Liver (tissue), 9 donors: ENCODE data around the gene SMAD5. TPM values are rescaled to one million over a fixed set of nuclear protein-coding genes. Genes with fewer than 3 reads are reported as not detected.

ENCODE experiments used
- DNase-seq: peaks from one replicate; pipeline ENCODE4 v3.0.0-alpha.2; 2017; ENCODE audit warnings: low spot score
- H3K27ac ChIP-seq, 2 donors: one replicate each; pipeline ENCODE4 v1.7.0; 2013; ENCODE audit warnings: inconsistent platforms in 2 of 2, low read length in 2 of 2, control low read depth in 1 of 2, low read depth in 1 of 2, mild to moderate bottlenecking in 1 of 2
- H3K27me3 ChIP-seq, 4 donors: one replicate each; pipeline versions ENCODE4 v1.6.1 to v1.7.0; 2013; ENCODE audit warnings: low read length in 3 of 4, inconsistent platforms in 1 of 4, mild to moderate bottlenecking in 1 of 4, moderate library complexity in 1 of 4; ENCODE audit not compliant: control insufficient read depth in 4 of 4, insufficient read depth in 4 of 4
- H3K36me3 ChIP-seq, 4 donors: one replicate each; pipeline versions ENCODE4 v1.6.1 to v1.7.0; 2013; ENCODE audit warnings: low read length in 3 of 4, mild to moderate bottlenecking in 3 of 4, low read depth in 1 of 4, moderate library complexity in 1 of 4; ENCODE audit not compliant: control insufficient read depth in 4 of 4, insufficient read depth in 3 of 4
- H3K4me1 ChIP-seq, 4 donors: one replicate each; pipeline versions ENCODE4 v1.6.1 to v1.7.0; 2013; ENCODE audit warnings: low read length in 3 of 4, mild to moderate bottlenecking in 3 of 4, moderate library complexity in 1 of 4; ENCODE audit not compliant: control insufficient read depth in 4 of 4, insufficient read depth in 4 of 4
- H3K4me3 ChIP-seq, 3 donors: one replicate each; pipeline versions ENCODE4 v1.6.1 to v1.7.0; 2013; ENCODE audit warnings: low read length in 3 of 3, control low read depth in 1 of 3, low read depth in 1 of 3, mild to moderate bottlenecking in 1 of 3
- H3K9ac ChIP-seq, 2 donors: one replicate each; pipeline ENCODE4 v1.7.0; 2013; ENCODE audit warnings: low read length in 2 of 2, mild to moderate bottlenecking in 2 of 2, moderate library complexity in 2 of 2, control low read depth in 1 of 2, low read depth in 1 of 2
- H3K9me3 ChIP-seq, 4 donors: one replicate each; pipeline versions ENCODE4 v1.6.1 to v1.7.0; 2013; ENCODE audit warnings: low read length in 3 of 4; ENCODE audit not compliant: control insufficient read depth in 4 of 4
- ATF3 ChIP-seq: IDR thresholded peaks from 2 replicates; pipeline ENCODE4 v1.6.1; 2016; ENCODE audit warnings: antibody characterized with exemption
- FOXA1 ChIP-seq: IDR thresholded peaks from 2 replicates; pipeline ENCODE4 v1.6.1; 2016; ENCODE audit warnings: antibody characterized with exemption
- GABPA ChIP-seq, 2 donors: IDR thresholded peaks in 1 of 2; conservative IDR thresholded peaks in 1 of 2; 2 replicates each; pipeline ENCODE4 v1.6.1; 2016; ENCODE audit warnings: antibody characterized with exemption in 2 of 2, mild to moderate bottlenecking in 1 of 2, moderate library complexity in 1 of 2
- HNF4G ChIP-seq: IDR thresholded peaks from 2 replicates; pipeline ENCODE4 v1.6.1; 2016; ENCODE audit warnings: antibody characterized with exemption
- NR2F2 ChIP-seq: IDR thresholded peaks from 2 replicates; pipeline ENCODE4 v1.6.1; 2016; ENCODE audit warnings: antibody characterized with exemption
- RAD21 ChIP-seq, 2 donors: IDR thresholded peaks; 2 replicates each; pipeline ENCODE4 v1.6.1; 2016; ENCODE audit warnings: antibody characterized with exemption in 2 of 2, mild to moderate bottlenecking in 2 of 2
- RXRA ChIP-seq, 2 donors: IDR thresholded peaks; 2 replicates each; pipeline ENCODE4 v1.6.1; 2017 to 2018; ENCODE audit warnings: antibody characterized with exemption in 2 of 2, mild to moderate bottlenecking in 1 of 2
- SP1 ChIP-seq: IDR thresholded peaks from 2 replicates; pipeline ENCODE4 v1.6.1; 2018; ENCODE audit warnings: antibody characterized with exemption, mild to moderate bottlenecking
- WGBS: extraction: QIAGEN DNeasy Blood & Tissue Kit; methylation state at CpG from one replicate; pipeline ENCODE4 v1.1.7; 2013; 5-methylcytosine and 5-hydroxymethylcytosine counted together
- polyA plus RNA-seq, 2 donors: library from polyadenylated mRNA; stranded (reverse) in 1 of 2; unstranded in 1 of 2; fragments of 200-250 nt in 1 of 2; fragments of >200 nt in 1 of 2; fragmentation: Nextera tagmentation in 1 of 2; extraction: Ambion mirVana in 1 of 2; gene quantifications; one replicate each; pipeline versions ENCODE4 v1.2.1 to v1.2.3, GENCODE V29; 2013 to 2015
- total RNA-seq, 2 donors: library from RNA; depleted of rRNA; stranded (reverse); fragments of >200 nt; gene quantifications; one replicate each; pipeline ENCODE4 v1.2.3, GENCODE V29; 2014
- TF ChIP-seq, protein P1 (sequence below): IDR thresholded peaks from 2 replicates; pipeline ENCODE4 v1.6.1; 2016; ENCODE audit warnings: antibody characterized with exemption
- TF ChIP-seq, protein P2 (sequence below): fragments of 150-350 bp; IDR thresholded peaks from 2 replicates; pipeline ENCODE4 v1.5.1; 2017; ENCODE audit warnings: improper control_type of control experiment, low read depth, low read length; ENCODE audit not compliant: missing input control
- TF ChIP-seq, protein P3 (sequence below): IDR thresholded peaks from 2 replicates; pipeline ENCODE4 v1.6.1; 2016; ENCODE audit warnings: antibody characterized with exemption
- TF ChIP-seq, protein P4 (sequence below): IDR thresholded peaks from 2 replicates; pipeline ENCODE4 v1.6.1; 2016; ENCODE audit warnings: antibody characterized with exemption, mild to moderate bottlenecking
- donor health status: healthy.
- donor health status: healthy.
- donor health status: healthy.
- donor health status: healthy.
- donor health status: healthy.

The SMAD5 gene
- total and polyA plus RNA-seq, 4 donors = 5.9 to 42.0 (median 16.3) TPM

DNA sequence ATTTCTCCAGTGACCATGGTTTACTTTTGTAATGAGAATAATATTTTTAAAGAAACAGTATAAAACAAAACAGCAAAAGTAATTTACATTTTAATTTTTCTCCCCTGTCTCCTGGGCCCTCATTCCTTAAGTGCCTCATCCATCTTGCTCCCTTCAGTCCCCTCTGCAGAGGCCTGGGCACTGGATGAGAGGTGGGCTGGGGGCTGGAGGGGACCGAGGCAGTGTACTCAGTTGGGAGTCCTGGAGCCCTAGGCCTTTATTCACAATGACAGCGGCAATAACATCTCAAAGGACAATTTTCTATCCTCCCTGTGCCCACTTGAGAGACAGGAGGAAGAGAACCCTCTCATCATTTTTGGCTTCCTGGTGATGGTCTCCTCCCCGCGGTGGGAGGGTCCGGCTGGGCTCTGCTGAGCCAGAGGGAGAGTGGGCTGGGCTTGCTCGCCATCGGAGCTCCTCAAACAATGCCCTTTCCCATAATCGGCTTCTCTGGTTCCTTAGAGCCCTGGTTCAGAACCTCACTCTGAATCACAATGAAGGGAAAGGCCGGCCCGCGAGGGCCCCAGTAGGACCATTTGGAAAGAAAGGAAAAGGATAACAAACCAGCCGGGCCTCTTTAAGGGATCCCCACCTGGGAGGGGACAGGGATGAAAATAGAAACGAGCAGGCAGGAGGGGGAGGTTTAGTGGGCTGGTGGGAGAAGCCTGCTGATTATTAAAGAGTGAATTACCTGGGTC, 70.0 kb downstream of the SMAD5 start:
- H3K9me3 ChIP-seq = no peaks in the 10 kb centered on the region
- no peaks in the 10 kb centered on the region for H3K4me1 ChIP-seq
- TF ChIP-seq, protein P1, sequence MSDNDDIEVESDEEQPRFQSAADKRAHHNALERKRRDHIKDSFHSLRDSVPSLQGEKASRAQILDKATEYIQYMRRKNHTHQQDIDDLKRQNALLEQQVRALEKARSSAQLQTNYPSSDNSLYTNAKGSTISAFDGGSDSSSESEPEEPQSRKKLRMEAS = no peak
- TF ChIP-seq FOXA1 = no peak
- TF ChIP-seq, protein P2, sequence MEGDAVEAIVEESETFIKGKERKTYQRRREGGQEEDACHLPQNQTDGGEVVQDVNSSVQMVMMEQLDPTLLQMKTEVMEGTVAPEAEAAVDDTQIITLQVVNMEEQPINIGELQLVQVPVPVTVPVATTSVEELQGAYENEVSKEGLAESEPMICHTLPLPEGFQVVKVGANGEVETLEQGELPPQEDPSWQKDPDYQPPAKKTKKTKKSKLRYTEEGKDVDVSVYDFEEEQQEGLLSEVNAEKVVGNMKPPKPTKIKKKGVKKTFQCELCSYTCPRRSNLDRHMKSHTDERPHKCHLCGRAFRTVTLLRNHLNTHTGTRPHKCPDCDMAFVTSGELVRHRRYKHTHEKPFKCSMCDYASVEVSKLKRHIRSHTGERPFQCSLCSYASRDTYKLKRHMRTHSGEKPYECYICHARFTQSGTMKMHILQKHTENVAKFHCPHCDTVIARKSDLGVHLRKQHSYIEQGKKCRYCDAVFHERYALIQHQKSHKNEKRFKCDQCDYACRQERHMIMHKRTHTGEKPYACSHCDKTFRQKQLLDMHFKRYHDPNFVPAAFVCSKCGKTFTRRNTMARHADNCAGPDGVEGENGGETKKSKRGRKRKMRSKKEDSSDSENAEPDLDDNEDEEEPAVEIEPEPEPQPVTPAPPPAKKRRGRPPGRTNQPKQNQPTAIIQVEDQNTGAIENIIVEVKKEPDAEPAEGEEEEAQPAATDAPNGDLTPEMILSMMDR = no peak
- TF ChIP-seq, protein P3, sequence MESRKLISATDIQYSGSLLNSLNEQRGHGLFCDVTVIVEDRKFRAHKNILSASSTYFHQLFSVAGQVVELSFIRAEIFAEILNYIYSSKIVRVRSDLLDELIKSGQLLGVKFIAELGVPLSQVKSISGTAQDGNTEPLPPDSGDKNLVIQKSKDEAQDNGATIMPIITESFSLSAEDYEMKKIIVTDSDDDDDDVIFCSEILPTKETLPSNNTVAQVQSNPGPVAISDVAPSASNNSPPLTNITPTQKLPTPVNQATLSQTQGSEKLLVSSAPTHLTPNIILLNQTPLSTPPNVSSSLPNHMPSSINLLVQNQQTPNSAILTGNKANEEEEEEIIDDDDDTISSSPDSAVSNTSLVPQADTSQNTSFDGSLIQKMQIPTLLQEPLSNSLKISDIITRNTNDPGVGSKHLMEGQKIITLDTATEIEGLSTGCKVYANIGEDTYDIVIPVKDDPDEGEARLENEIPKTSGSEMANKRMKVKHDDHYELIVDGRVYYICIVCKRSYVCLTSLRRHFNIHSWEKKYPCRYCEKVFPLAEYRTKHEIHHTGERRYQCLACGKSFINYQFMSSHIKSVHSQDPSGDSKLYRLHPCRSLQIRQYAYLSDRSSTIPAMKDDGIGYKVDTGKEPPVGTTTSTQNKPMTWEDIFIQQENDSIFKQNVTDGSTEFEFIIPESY = no peak
- no peak for TF ChIP-seq HNF4G
- TF ChIP-seq RAD21 (IDR thresholded peaks at IDR 0.05) = no peak
- no peak for TF ChIP-seq RXRA (IDR thresholded peaks at IDR 0.05)
- no peak for TF ChIP-seq NR2F2
- TF ChIP-seq GABPA (IDR thresholded peaks at IDR 0.05 in 1 of 2, conservative IDR thresholded peaks at IDR 0.05 in 1 of 2) = no peak
- no peak for TF ChIP-seq SP1
- TF ChIP-seq, protein P4, sequence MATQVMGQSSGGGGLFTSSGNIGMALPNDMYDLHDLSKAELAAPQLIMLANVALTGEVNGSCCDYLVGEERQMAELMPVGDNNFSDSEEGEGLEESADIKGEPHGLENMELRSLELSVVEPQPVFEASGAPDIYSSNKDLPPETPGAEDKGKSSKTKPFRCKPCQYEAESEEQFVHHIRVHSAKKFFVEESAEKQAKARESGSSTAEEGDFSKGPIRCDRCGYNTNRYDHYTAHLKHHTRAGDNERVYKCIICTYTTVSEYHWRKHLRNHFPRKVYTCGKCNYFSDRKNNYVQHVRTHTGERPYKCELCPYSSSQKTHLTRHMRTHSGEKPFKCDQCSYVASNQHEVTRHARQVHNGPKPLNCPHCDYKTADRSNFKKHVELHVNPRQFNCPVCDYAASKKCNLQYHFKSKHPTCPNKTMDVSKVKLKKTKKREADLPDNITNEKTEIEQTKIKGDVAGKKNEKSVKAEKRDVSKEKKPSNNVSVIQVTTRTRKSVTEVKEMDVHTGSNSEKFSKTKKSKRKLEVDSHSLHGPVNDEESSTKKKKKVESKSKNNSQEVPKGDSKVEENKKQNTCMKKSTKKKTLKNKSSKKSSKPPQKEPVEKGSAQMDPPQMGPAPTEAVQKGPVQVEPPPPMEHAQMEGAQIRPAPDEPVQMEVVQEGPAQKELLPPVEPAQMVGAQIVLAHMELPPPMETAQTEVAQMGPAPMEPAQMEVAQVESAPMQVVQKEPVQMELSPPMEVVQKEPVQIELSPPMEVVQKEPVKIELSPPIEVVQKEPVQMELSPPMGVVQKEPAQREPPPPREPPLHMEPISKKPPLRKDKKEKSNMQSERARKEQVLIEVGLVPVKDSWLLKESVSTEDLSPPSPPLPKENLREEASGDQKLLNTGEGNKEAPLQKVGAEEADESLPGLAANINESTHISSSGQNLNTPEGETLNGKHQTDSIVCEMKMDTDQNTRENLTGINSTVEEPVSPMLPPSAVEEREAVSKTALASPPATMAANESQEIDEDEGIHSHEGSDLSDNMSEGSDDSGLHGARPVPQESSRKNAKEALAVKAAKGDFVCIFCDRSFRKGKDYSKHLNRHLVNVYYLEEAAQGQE = no peak
- no peak overlapping the region for H3K9ac ChIP-seq
- no peak overlapping the region for H3K27ac ChIP-seq
- DNase-seq = peak; percentile 23
- no peaks in the 10 kb centered on the region for H3K27me3 ChIP-seq
- no peak overlapping the region for H3K4me3 ChIP-seq
- H3K36me3 ChIP-seq = no peaks in the 10 kb centered on the region
- WGBS = 44% methylated on average over 13 of the region's 13 CpGs

- 86% methylated on average over 6 of the region's 6 CpGs for WGBS
- Histone ChIP-seq H3K27ac (no peak overlapping the region), H3K9me3 (no peaks in the 10 kb centered on the region), H3K4me3 (no peak overlapping the region), H3K9ac (no peak overlapping the region), H3K36me3 (no peaks in the 10 kb centered on the region), H3K4me1 (no peaks in the 10 kb centered on the region), H3K27me3 (no peaks in the 10 kb centered on the region)
- DNase-seq = peak; percentile 1
- TF ChIP-seq, protein P4 = no peak
- no peak for TF ChIP-seq ATF3
- no peak for TF ChIP-seq HNF4G
- TF ChIP-seq, protein P1 = no peak
- TF ChIP-seq FOXA1 = no peak
- TF ChIP-seq, protein P2 = no peak
These were observed 70.8 kb downstream of the SMAD5 start for GRCh38 chr5:136203303-136203922.
